Keratinocyte (primary cell): ENCODE results near the gene SLC22A12.

Experiments
- EZH2 ChIP-seq: IDR thresholded peaks from one replicate; pipeline ENCODE4 v1.6.1; 2012; ENCODE audit warnings: inconsistent platforms, mild to moderate bottlenecking, low read length, moderate library complexity
- TF ChIP-seq, protein P1 (sequence below), 3 experiments: IDR thresholded peaks in 1 of 3; conservative IDR thresholded peaks in 1 of 3; optimal IDR thresholded peaks in 1 of 3; 2 replicates in 2 of 3; 3 replicates in 1 of 3; pipeline versions ENCODE3 to v1.5.1; 2011; ENCODE audit warnings: low read length in 3 of 3, mild to moderate bottlenecking in 3 of 3, moderate library complexity in 2 of 3, control low read depth in 1 of 3, inconsistent platforms in 1 of 3; ENCODE audit not compliant: insufficient read depth in 2 of 3; ENCODE audit errors: extremely low read depth in 1 of 3

DNA sequence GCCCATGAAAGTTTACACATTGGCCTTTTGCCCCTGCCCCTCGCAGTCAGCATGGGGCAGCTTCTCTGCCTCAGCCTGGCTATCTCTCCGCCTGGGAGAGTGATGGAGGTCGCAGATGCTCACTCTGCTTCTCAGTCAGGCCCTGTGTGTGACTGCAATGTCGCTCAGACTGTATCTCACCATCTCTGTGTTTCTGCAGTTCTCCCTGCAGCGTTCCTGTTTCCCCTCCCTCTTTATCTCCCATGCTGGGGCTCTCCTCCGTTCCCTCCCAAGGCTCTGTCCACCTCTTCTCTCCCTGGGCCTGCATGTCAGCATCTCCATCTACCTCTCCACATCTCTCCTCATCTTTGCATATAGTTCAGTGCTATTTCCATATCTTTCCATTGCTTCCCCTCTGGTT lies 38.1 kb downstream of the SLC22A12 start:
- TF ChIP-seq, protein P1, sequence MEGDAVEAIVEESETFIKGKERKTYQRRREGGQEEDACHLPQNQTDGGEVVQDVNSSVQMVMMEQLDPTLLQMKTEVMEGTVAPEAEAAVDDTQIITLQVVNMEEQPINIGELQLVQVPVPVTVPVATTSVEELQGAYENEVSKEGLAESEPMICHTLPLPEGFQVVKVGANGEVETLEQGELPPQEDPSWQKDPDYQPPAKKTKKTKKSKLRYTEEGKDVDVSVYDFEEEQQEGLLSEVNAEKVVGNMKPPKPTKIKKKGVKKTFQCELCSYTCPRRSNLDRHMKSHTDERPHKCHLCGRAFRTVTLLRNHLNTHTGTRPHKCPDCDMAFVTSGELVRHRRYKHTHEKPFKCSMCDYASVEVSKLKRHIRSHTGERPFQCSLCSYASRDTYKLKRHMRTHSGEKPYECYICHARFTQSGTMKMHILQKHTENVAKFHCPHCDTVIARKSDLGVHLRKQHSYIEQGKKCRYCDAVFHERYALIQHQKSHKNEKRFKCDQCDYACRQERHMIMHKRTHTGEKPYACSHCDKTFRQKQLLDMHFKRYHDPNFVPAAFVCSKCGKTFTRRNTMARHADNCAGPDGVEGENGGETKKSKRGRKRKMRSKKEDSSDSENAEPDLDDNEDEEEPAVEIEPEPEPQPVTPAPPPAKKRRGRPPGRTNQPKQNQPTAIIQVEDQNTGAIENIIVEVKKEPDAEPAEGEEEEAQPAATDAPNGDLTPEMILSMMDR (optimal IDR thresholded peaks at IDR 0.05 in 1 of 3, IDR thresholded peaks at IDR 0.05 in 1 of 3, conservative IDR thresholded peaks at IDR 0.05 in 1 of 3; ENCODE audit: extremely low read depth in 1 of 3, insufficient read depth in 2 of 3, low read length in 3 of 3): no peak
- TF ChIP-seq EZH2: no peak
